SK-N-SH (cell line): ENCODE measurements around the gene ITGAL. TPM values are rescaled to one million over a fixed set of nuclear protein-coding genes. Genes with fewer than 3 reads are reported as not detected.

ENCODE experiments used
- CTCF ChIA-PET: fragments of 300-600, 350-600 bp; formaldehyde crosslinking; extraction: SDS; loops from one replicate; lab custom pipeline; 2021; lab: Yijun Ruan, JAX
- POLR2A ChIA-PET: fragments of 350-600 bp; sonication (Branson Sonifier 250); formaldehyde crosslinking; extraction: SDS; loops from one replicate; lab custom pipeline; 2020; ENCODE audit warnings: antibody characterized with exemption, inconsistent platforms; lab: Yijun Ruan, JAX
- DNase-seq: peaks from one replicate; pipeline ENCODE4 v3.0.0; 2012
- H2AFZ ChIP-seq: fragments of 200-600 bp; sonication (generic); 2 replicates; pipeline ENCODE4 v1.8.1; 2016; ENCODE audit warnings: antibody characterized with exemption, mild to moderate bottlenecking, low read depth
- H3F3A ChIP-seq: fragments of 200-600 bp; sonication (generic); replicated peaks from 2 replicates; pipeline ENCODE3; 2016; ENCODE audit warnings: antibody characterized with exemption, mild to moderate bottlenecking; ENCODE audit not compliant: insufficient read depth
- H3K27ac ChIP-seq, 2 experiments: fragments of 200-500 bp in 1 of 2; fragments of 200-600 bp in 1 of 2; sonication (Bioruptor generic) in 1 of 2; sonication (generic), shearing (Covaris generic) in 1 of 2; 2 replicates each; pipeline versions ENCODE4 v1.5.1 to v1.6.1; 2014 to 2016; ENCODE audit warnings: low read depth in 2 of 2, inconsistent platforms in 1 of 2, low read length in 1 of 2, mild to moderate bottlenecking in 1 of 2, mixed read lengths in 1 of 2
- H3K27me3 ChIP-seq: fragments of 200-600 bp; sonication (generic), shearing (Covaris generic); 2 replicates; pipeline ENCODE4 v1.6.1; 2016; ENCODE audit warnings: mixed run types; ENCODE audit not compliant: insufficient read depth
- H3K36me3 ChIP-seq, 2 experiments: fragments of 200-500 bp in 1 of 2; fragments of 200-600 bp in 1 of 2; sonication (Bioruptor generic) in 1 of 2; sonication (generic) in 1 of 2; replicated peaks in 1 of 2; 2 replicates each; pipeline versions ENCODE3 to v1.5.1; 2014 to 2016; ENCODE audit warnings: low read length in 1 of 2, mild to moderate bottlenecking in 1 of 2; ENCODE audit not compliant: insufficient read depth in 2 of 2, control insufficient read depth in 1 of 2
- H3K4me1 ChIP-seq, 2 experiments: fragments of 200-500 bp in 1 of 2; fragments of 200-600 bp in 1 of 2; sonication (Bioruptor generic) in 1 of 2; sonication (generic), shearing (Covaris generic) in 1 of 2; 2 replicates each; pipeline versions ENCODE4 v1.5.1 to v1.6.1; 2014 to 2016; ENCODE audit warnings: low read depth in 1 of 2, low read length in 1 of 2, mixed run types in 1 of 2; ENCODE audit not compliant: insufficient read depth in 2 of 2, control insufficient read depth in 1 of 2
- H3K4me2 ChIP-seq: fragments of 200-600 bp; sonication (generic), shearing (Covaris generic); 2 replicates; pipeline ENCODE4 v1.6.1; 2017; ENCODE audit warnings: mixed run types
- H3K4me3 ChIP-seq, 2 experiments: fragments of 200-500 bp in 1 of 2; fragments of 200-600 bp in 1 of 2; sonication (Bioruptor generic) in 1 of 2; sonication (generic), shearing (Covaris generic) in 1 of 2; 2 replicates each; pipeline versions ENCODE4 v1.5.1 to v1.8.1; 2014 to 2016; ENCODE audit warnings: low read depth in 2 of 2, inconsistent platforms in 1 of 2, low read length in 1 of 2, mild to moderate bottlenecking in 1 of 2, mixed read lengths in 1 of 2, moderate library complexity in 1 of 2
- H3K79me2 ChIP-seq: fragments of 200-600 bp; sonication (generic); 2 replicates; pipeline ENCODE4 v1.8.1; 2017; ENCODE audit warnings: mild to moderate bottlenecking; ENCODE audit not compliant: insufficient read depth
- H3K9ac ChIP-seq: fragments of 200-600 bp; sonication (generic); 2 replicates; pipeline ENCODE4 v1.6.1; 2017; ENCODE audit warnings: mixed run types
- H3K9me2 ChIP-seq: fragments of 200-600 bp; sonication (generic); 2 replicates; pipeline ENCODE4 v1.6.1; 2017; ENCODE audit warnings: mixed run types
- H3K9me3 ChIP-seq: fragments of 200-600 bp; sonication (generic); 2 replicates; pipeline ENCODE4 v1.6.1; 2017; ENCODE audit warnings: mixed run types, mild to moderate bottlenecking, moderate library complexity
- H4K20me1 ChIP-seq: fragments of 200-600 bp; sonication (generic); 2 replicates; pipeline ENCODE4 v1.6.1; 2017; ENCODE audit warnings: mild to moderate bottlenecking, mixed run types; ENCODE audit not compliant: insufficient read depth
- EZH2phosphoT487 ChIP-seq: fragments of 200-600 bp; sonication (generic); IDR thresholded peaks from 2 replicates; pipeline ENCODE4 v1.6.1; 2017; ENCODE audit warnings: low read depth, mixed run types, mild to moderate bottlenecking, antibody characterized with exemption, moderate library complexity, borderline replicate concordance
- FOXJ3 ChIP-seq: sonication (generic); formaldehyde crosslinking; IDR thresholded peaks from 2 replicates; pipeline ENCODE4 v1.5.1; 2020; ENCODE audit warnings: mild to moderate bottlenecking, missing genetic modification reagents
- FOXM1 ChIP-seq: IDR thresholded peaks from 2 replicates; pipeline ENCODE4 v1.4.0; 2012; ENCODE audit warnings: low read depth, mild to moderate bottlenecking
- JUND ChIP-seq: IDR thresholded peaks from 2 replicates; pipeline ENCODE4 v1.4.0; 2012
- MXI1 ChIP-seq: IDR thresholded peaks from 2 replicates; pipeline ENCODE4 v1.6.1; 2012; ENCODE audit warnings: mild to moderate bottlenecking, low read depth, low read length, improper control_type of control experiment
- NFIC ChIP-seq: IDR thresholded peaks from 2 replicates; pipeline ENCODE4 v1.4.0; 2012; ENCODE audit warnings: borderline replicate concordance
- NRF1 ChIP-seq: IDR thresholded peaks from 2 replicates; pipeline ENCODE4 v1.6.1; 2012; ENCODE audit warnings: low read depth, mild to moderate bottlenecking, low read length
- POLR2AphosphoS5 ChIP-seq: IDR thresholded peaks from 2 replicates; pipeline ENCODE4 v1.6.1; 2012; ENCODE audit warnings: low read depth, low read length
- RAD21 ChIP-seq: IDR thresholded peaks from 2 replicates; pipeline ENCODE4 v1.6.1; 2012; ENCODE audit warnings: mild to moderate bottlenecking, low read length
- RFX5 ChIP-seq: IDR thresholded peaks from 2 replicates; pipeline ENCODE4 v1.6.1; 2012; ENCODE audit warnings: mild to moderate bottlenecking, improper control_type of control experiment, low read length
- RXRA ChIP-seq: IDR thresholded peaks from 2 replicates; pipeline ENCODE4 v1.4.0; 2012; ENCODE audit warnings: low read depth, mild to moderate bottlenecking, borderline replicate concordance
- TEAD4 ChIP-seq: IDR thresholded peaks from 2 replicates; pipeline ENCODE4 v1.4.0; 2012; ENCODE audit warnings: mild to moderate bottlenecking, borderline replicate concordance; ENCODE audit not compliant: insufficient read depth
- WGBS: methylation state at CpG from one replicate; pipeline ENCODE4 v1.1.6; 2017; ENCODE audit warnings: low lambda C conversion rate; 5-methylcytosine and 5-hydroxymethylcytosine counted together
- polyA plus RNA-seq, 3 experiments: library from polyadenylated mRNA; depleted of rRNA; stranded (reverse); fragments of >200 nt; gene quantifications; 2 replicates each; pipeline ENCODE4 v1.2.3, GENCODE V29; 2012
- TF ChIP-seq, protein P1 (sequence below): IDR thresholded peaks from 2 replicates; pipeline ENCODE4 v1.6.1; 2012; ENCODE audit warnings: mild to moderate bottlenecking, low read depth, low read length, moderate library complexity
- TF ChIP-seq, protein P2 (sequence below): IDR thresholded peaks from 2 replicates; pipeline ENCODE4; 2012
- TF ChIP-seq, protein P3 (sequence below): fragments of 150-350 bp; IDR thresholded peaks from 2 replicates; pipeline ENCODE4 v1.6.1; 2017; ENCODE audit warnings: antibody characterized with exemption, low read length, low read depth, borderline replicate concordance
- TF ChIP-seq, protein P4 (sequence below): IDR thresholded peaks from 2 replicates; pipeline ENCODE4 v1.4.0; 2012; ENCODE audit warnings: low read depth
- TF ChIP-seq, protein P5 (sequence below): IDR thresholded peaks from 2 replicates; pipeline ENCODE4 v1.4.0; 2012; ENCODE audit warnings: low read depth, borderline replicate concordance

ITGAL gene
- polyA plus RNA-seq, 1 of the 3 experiments (the other 2 are of a cell fraction) = 0.12 TPM

DNA sequence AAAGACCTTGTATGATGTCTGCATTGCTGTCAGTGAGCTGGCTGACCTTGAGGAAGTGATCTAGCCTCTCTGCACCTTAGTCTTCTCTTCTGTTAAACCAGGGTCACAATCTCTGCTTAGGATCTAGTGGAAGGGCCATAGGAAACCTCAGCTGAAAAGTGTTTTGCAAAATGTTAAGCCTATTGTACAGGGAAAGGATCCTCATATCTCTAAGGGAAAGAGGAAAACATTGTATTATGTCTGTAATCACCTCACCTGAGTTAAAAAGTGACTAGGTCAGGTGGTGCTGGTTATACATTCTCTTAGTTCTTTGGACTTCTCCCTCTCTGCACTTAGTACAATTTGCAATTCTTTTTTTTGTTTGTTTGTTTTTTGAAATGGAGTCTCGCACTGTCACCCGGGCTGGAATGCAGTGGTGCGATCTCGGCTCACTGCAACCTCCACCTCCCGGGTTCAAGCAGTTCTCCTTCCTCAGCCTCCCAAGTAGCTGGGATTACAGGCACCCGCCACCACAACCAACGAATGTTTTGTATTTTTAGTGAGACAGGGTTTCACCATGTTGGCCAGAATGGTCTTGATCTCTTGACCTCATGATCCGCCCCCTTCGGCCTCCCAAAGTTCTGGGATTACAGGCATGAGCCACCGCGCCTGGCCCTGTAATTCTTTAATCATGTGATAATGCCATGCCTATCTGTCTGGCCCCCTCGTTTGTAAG, 24.9 kb upstream of the ITGAL start:
- 80% methylated on average over 12 of the region's 12 CpGs for whole genome bisulfite sequencing
- ChIA-PET CTCF (interaction anchor here (0.8 to 3.7 kb wide), 7 partner anchors 28 to 209 kb away, joined by 3 to 19 read pairs (median 4); partner anchors contain the start of gene ZNF747), POLR2A (interaction anchor here (1.2 kb wide), 1 partner anchor 77 kb away, joined by 3 read pairs; no protein-coding TSS in a partner anchor)
- Histone ChIP-seq H3K4me1 (peaks cover 8 to 17% of the 10 kb centered on the region in 2 experiments; a peak in 3 of 4 replicates), H2AFZ (no peak overlapping the region), H3K27ac (no peak overlapping the region), H3K9ac (no peak overlapping the region), H3K9me3 (no peaks in the 10 kb centered on the region), H3K4me3 (no peak overlapping the region), H3F3A (peaks cover 5% of the 10 kb centered on the region), H3K27me3 (no peaks in the 10 kb centered on the region), H3K36me3 (peaks cover 12 to 16% of the 10 kb centered on the region in 2 experiments), H3K9me2 (no peaks in the 10 kb centered on the region), H3K4me2 (no peak overlapping the region), H3K79me2 (peaks cover 24% of the 10 kb centered on the region), H4K20me1 (no peaks in the 10 kb centered on the region)
- DNase-seq = no peak
- no peak for TF ChIP-seq RFX5
- TF ChIP-seq RXRA = no peak
- TF ChIP-seq FOXM1 = no peak
- TF ChIP-seq MXI1 = no peak
- TF ChIP-seq JUND = no peak
- TF ChIP-seq, protein P1, sequence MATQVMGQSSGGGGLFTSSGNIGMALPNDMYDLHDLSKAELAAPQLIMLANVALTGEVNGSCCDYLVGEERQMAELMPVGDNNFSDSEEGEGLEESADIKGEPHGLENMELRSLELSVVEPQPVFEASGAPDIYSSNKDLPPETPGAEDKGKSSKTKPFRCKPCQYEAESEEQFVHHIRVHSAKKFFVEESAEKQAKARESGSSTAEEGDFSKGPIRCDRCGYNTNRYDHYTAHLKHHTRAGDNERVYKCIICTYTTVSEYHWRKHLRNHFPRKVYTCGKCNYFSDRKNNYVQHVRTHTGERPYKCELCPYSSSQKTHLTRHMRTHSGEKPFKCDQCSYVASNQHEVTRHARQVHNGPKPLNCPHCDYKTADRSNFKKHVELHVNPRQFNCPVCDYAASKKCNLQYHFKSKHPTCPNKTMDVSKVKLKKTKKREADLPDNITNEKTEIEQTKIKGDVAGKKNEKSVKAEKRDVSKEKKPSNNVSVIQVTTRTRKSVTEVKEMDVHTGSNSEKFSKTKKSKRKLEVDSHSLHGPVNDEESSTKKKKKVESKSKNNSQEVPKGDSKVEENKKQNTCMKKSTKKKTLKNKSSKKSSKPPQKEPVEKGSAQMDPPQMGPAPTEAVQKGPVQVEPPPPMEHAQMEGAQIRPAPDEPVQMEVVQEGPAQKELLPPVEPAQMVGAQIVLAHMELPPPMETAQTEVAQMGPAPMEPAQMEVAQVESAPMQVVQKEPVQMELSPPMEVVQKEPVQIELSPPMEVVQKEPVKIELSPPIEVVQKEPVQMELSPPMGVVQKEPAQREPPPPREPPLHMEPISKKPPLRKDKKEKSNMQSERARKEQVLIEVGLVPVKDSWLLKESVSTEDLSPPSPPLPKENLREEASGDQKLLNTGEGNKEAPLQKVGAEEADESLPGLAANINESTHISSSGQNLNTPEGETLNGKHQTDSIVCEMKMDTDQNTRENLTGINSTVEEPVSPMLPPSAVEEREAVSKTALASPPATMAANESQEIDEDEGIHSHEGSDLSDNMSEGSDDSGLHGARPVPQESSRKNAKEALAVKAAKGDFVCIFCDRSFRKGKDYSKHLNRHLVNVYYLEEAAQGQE = no peak
- TF ChIP-seq, protein P2, sequence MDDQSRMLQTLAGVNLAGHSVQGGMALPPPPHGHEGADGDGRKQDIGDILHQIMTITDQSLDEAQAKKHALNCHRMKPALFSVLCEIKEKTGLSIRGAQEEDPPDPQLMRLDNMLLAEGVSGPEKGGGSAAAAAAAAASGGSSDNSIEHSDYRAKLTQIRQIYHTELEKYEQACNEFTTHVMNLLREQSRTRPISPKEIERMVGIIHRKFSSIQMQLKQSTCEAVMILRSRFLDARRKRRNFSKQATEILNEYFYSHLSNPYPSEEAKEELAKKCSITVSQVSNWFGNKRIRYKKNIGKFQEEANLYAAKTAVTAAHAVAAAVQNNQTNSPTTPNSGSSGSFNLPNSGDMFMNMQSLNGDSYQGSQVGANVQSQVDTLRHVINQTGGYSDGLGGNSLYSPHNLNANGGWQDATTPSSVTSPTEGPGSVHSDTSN = no peak
- TF ChIP-seq NRF1 = no peak
- TF ChIP-seq TEAD4 = no peak
- TF ChIP-seq, protein P3, sequence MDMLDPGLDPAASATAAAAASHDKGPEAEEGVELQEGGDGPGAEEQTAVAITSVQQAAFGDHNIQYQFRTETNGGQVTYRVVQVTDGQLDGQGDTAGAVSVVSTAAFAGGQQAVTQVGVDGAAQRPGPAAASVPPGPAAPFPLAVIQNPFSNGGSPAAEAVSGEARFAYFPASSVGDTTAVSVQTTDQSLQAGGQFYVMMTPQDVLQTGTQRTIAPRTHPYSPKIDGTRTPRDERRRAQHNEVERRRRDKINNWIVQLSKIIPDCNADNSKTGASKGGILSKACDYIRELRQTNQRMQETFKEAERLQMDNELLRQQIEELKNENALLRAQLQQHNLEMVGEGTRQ = no peak
- TF ChIP-seq POLR2AphosphoS5 = no peak
- TF ChIP-seq, protein P4, sequence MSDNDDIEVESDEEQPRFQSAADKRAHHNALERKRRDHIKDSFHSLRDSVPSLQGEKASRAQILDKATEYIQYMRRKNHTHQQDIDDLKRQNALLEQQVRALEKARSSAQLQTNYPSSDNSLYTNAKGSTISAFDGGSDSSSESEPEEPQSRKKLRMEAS = no peak
- TF ChIP-seq, protein P5, sequence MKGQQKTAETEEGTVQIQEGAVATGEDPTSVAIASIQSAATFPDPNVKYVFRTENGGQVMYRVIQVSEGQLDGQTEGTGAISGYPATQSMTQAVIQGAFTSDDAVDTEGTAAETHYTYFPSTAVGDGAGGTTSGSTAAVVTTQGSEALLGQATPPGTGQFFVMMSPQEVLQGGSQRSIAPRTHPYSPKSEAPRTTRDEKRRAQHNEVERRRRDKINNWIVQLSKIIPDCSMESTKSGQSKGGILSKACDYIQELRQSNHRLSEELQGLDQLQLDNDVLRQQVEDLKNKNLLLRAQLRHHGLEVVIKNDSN = no peak
- no peak for TF ChIP-seq FOXJ3 (CRISPR knock-in tag)
- no peak for TF ChIP-seq RAD21
- no peak for TF ChIP-seq NFIC
- TF ChIP-seq EZH2phosphoT487 = no peak
